ENCODE results near the gene WDR55.
"Not testable (repeated sequence)": the region's sequence is repeated elsewhere in the genome, so short reads cannot be mapped to it uniquely, and the experiment has no call there.

Gene WDR55

GRCh38 chr5:140711794-140712193, 47.1 kb downstream of the WDR55 start:
- Histone ChIP-seq H3K27ac (replicated peaks; ENCODE audit: low read length) (no peak overlapping the region), H3K79me1 (ENCODE audit: low read depth, low read length) (no peaks in the 10 kb centered on the region), H2BK120ac (ENCODE audit: low read depth, low read length) (no peak overlapping the region), H3K14ac (ENCODE audit: low read length) (no peak overlapping the region), H3K23ac (ENCODE audit: low read depth, low read length, poor library complexity) (no peak overlapping the region), H3K9ac (ENCODE audit: low read depth, low read length, poor library complexity) (no peak overlapping the region), H3K18ac (ENCODE audit: low read length) (no peak overlapping the region), H3K4ac (ENCODE audit: low read length) (no peak overlapping the region), H3K4me1 (ENCODE audit: control insufficient read depth in 2 of 2, insufficient read depth in 1 of 2, low read depth in 1 of 2, low read length in 2 of 2) (no peaks in the 10 kb centered on the region), H4K91ac (ENCODE audit: low read depth, low read length, poor library complexity) (no peak overlapping the region), H2BK12ac (ENCODE audit: low read length) (no peak overlapping the region), H3K4me3 (ENCODE audit: low read length in 2 of 2) (peak overlapping the region in 1 of 2 donors; percentile 58), H2BK15ac (ENCODE audit: low read length) (no peak overlapping the region), H2AK5ac (ENCODE audit: low read depth, low read length) (no peak overlapping the region), H3K9me3 (replicated peaks in 1 of 2; ENCODE audit: control insufficient read depth in 2 of 2, insufficient read depth in 1 of 2, low read depth in 1 of 2, low read length in 2 of 2) (no peaks in the 10 kb centered on the region), H3K4me2 (ENCODE audit: insufficient read depth, low read length, poor library complexity, severe bottlenecking) (no peak overlapping the region), H2AFZ (ENCODE audit: low read length) (peak overlapping the region; percentile 83), H2BK5ac (ENCODE audit: low read length) (no peak overlapping the region), H3K36me3 (replicated peaks in 1 of 2; ENCODE audit: control insufficient read depth in 2 of 2, insufficient read depth in 2 of 2, low read length in 2 of 2) (peaks cover 0 to 10% of the 10 kb centered on the region in 2 donors), H3K27me3 (ENCODE audit: control insufficient read depth in 3 of 3, insufficient read depth in 3 of 3, low read depth in 1 of 3, low read length in 3 of 3) (no peaks in the 10 kb centered on the region), H4K8ac (ENCODE audit: low read depth, low read length) (no peak overlapping the region)
- WGBS, 2 donors (ENCODE audit: extremely low coverage in 2 of 2, insufficient read length in 2 of 2, insufficient replicate concordance in 1 of 2), result no CpG with 5 or more reads among the region's 1 CpG
- DNase-seq (ENCODE audit: low spot score), result no peak

GRCh38 chr5:140713562-140714094, 48.9 kb downstream of the WDR55 start:
- Histone ChIP-seq H3K9me3 (replicated peaks in 1 of 2; ENCODE audit: control insufficient read depth in 2 of 2, insufficient read depth in 1 of 2, low read depth in 1 of 2, low read length in 2 of 2) (no peaks in the 10 kb centered on the region), H4K91ac (ENCODE audit: low read depth, low read length, poor library complexity) (no peak overlapping the region), H2BK120ac (ENCODE audit: low read depth, low read length) (no peak overlapping the region), H4K8ac (ENCODE audit: low read depth, low read length) (no peak overlapping the region), H3K4me1 (ENCODE audit: control insufficient read depth in 2 of 2, insufficient read depth in 1 of 2, low read depth in 1 of 2, low read length in 2 of 2) (no peaks in the 10 kb centered on the region), H2BK12ac (ENCODE audit: low read length) (no peak overlapping the region), H3K18ac (ENCODE audit: low read length) (no peak overlapping the region), H2BK5ac (ENCODE audit: low read length) (no peak overlapping the region), H3K4ac (ENCODE audit: low read length) (no peak overlapping the region), H3K23ac (ENCODE audit: low read depth, low read length, poor library complexity) (no peak overlapping the region), H2AFZ (ENCODE audit: low read length) (no peak overlapping the region), H2BK15ac (ENCODE audit: low read length) (no peak overlapping the region), H3K9ac (ENCODE audit: low read depth, low read length, poor library complexity) (no peak overlapping the region), H2AK5ac (ENCODE audit: low read depth, low read length) (no peak overlapping the region), H3K79me1 (ENCODE audit: low read depth, low read length) (peaks cover 2% of the 10 kb centered on the region), H3K27me3 (ENCODE audit: control insufficient read depth in 3 of 3, insufficient read depth in 3 of 3, low read depth in 1 of 3, low read length in 3 of 3) (no peaks in the 10 kb centered on the region), H3K14ac (ENCODE audit: low read length) (no peak overlapping the region), H3K36me3 (replicated peaks in 1 of 2; ENCODE audit: control insufficient read depth in 2 of 2, insufficient read depth in 2 of 2, low read length in 2 of 2) (no peaks in the 10 kb centered on the region), H3K27ac (replicated peaks; ENCODE audit: low read length) (no peak overlapping the region), H3K4me3 (ENCODE audit: low read length in 2 of 2) (no peak overlapping the region), H3K4me2 (ENCODE audit: insufficient read depth, low read length, poor library complexity, severe bottlenecking) (no peak overlapping the region)
- WGBS, 2 donors (ENCODE audit: extremely low coverage in 2 of 2, insufficient read length in 2 of 2, insufficient replicate concordance in 1 of 2), result no CpG with 5 or more reads among the region's 1 CpG
- no peak for DNase-seq (ENCODE audit: low spot score)

GRCh38 chr5:140716238-140716637, 51.5 kb downstream of the WDR55 start:
- WGBS, 2 donors (ENCODE audit: extremely low coverage in 2 of 2, insufficient read length in 2 of 2, insufficient replicate concordance in 1 of 2), result no CpG with 5 or more reads among the region's 2 CpGs
- H4K8ac ChIP-seq (ENCODE audit: low read depth, low read length); H3K14ac ChIP-seq (ENCODE audit: low read length); H2BK12ac ChIP-seq (ENCODE audit: low read length); H3K4me1 ChIP-seq (ENCODE audit: control insufficient read depth in 2 of 2, insufficient read depth in 1 of 2, low read depth in 1 of 2, low read length in 2 of 2); H2BK120ac ChIP-seq (ENCODE audit: low read depth, low read length); H3K4me3 ChIP-seq (ENCODE audit: low read length in 2 of 2); H3K4me2 ChIP-seq (ENCODE audit: insufficient read depth, low read length, poor library complexity, severe bottlenecking); H3K27me3 ChIP-seq (ENCODE audit: control insufficient read depth in 3 of 3, insufficient read depth in 3 of 3, low read depth in 1 of 3, low read length in 3 of 3); H2AK5ac ChIP-seq (ENCODE audit: low read depth, low read length); H3K23ac ChIP-seq (ENCODE audit: low read depth, low read length, poor library complexity); H3K79me1 ChIP-seq (ENCODE audit: low read depth, low read length); H2BK5ac ChIP-seq (ENCODE audit: low read length); H2BK15ac ChIP-seq (ENCODE audit: low read length); H3K9ac ChIP-seq (ENCODE audit: low read depth, low read length, poor library complexity); H2AFZ ChIP-seq (ENCODE audit: low read length); H3K27ac ChIP-seq (replicated peaks; ENCODE audit: low read length); H3K4ac ChIP-seq (ENCODE audit: low read length); H4K91ac ChIP-seq (ENCODE audit: low read depth, low read length, poor library complexity); H3K9me3 ChIP-seq (replicated peaks in 1 of 2; ENCODE audit: control insufficient read depth in 2 of 2, insufficient read depth in 1 of 2, low read depth in 1 of 2, low read length in 2 of 2); DNase-seq (ENCODE audit: low spot score); H3K18ac ChIP-seq (ENCODE audit: low read length); H3K36me3 ChIP-seq (replicated peaks in 1 of 2; ENCODE audit: control insufficient read depth in 2 of 2, insufficient read depth in 2 of 2, low read length in 2 of 2): not testable (repeated sequence)

- no CpG with 5 or more reads among the region's 7 CpGs for WGBS, 2 donors (ENCODE audit: extremely low coverage in 2 of 2, insufficient read length in 2 of 2, insufficient replicate concordance in 1 of 2)
- Histone ChIP-seq H3K79me1 (ENCODE audit: low read depth, low read length) (peaks cover 2% of the 10 kb centered on the region), H2BK120ac (ENCODE audit: low read depth, low read length) (no peak overlapping the region), H4K91ac (ENCODE audit: low read depth, low read length, poor library complexity) (no peak overlapping the region), H3K4me2 (ENCODE audit: insufficient read depth, low read length, poor library complexity, severe bottlenecking) (no peak overlapping the region), H3K4me1 (ENCODE audit: control insufficient read depth in 2 of 2, insufficient read depth in 1 of 2, low read depth in 1 of 2, low read length in 2 of 2) (no peaks in the 10 kb centered on the region), H3K27ac (replicated peaks; ENCODE audit: low read length) (no peak overlapping the region), H3K14ac (ENCODE audit: low read length) (no peak overlapping the region), H2AFZ (ENCODE audit: low read length) (no peak overlapping the region), H3K23ac (ENCODE audit: low read depth, low read length, poor library complexity) (no peak overlapping the region), H3K4me3 (ENCODE audit: low read length in 2 of 2) (no peak overlapping the region), H3K9ac (ENCODE audit: low read depth, low read length, poor library complexity) (no peak overlapping the region), H3K27me3 (ENCODE audit: control insufficient read depth in 3 of 3, insufficient read depth in 3 of 3, low read depth in 1 of 3, low read length in 3 of 3) (no peaks in the 10 kb centered on the region), H3K9me3 (replicated peaks in 1 of 2; ENCODE audit: control insufficient read depth in 2 of 2, insufficient read depth in 1 of 2, low read depth in 1 of 2, low read length in 2 of 2) (no peaks in the 10 kb centered on the region), H2BK15ac (ENCODE audit: low read length) (no peak overlapping the region), H3K36me3 (replicated peaks in 1 of 2; ENCODE audit: control insufficient read depth in 2 of 2, insufficient read depth in 2 of 2, low read length in 2 of 2) (no peaks in the 10 kb centered on the region), H2BK5ac (ENCODE audit: low read length) (no peak overlapping the region), H2BK12ac (ENCODE audit: low read length) (no peak overlapping the region), H4K8ac (ENCODE audit: low read depth, low read length) (no peak overlapping the region), H2AK5ac (ENCODE audit: low read depth, low read length) (no peak overlapping the region), H3K4ac (ENCODE audit: low read length) (no peak overlapping the region), H3K18ac (ENCODE audit: low read length) (no peak overlapping the region)
- DNase-seq (ENCODE audit: low spot score), result no peak
These were observed 53.5 kb downstream of the WDR55 start for GRCh38 chr5:140718266-140718592.
